Measurements from ENCODE around the gene GABRR1.

The GABRR1 gene

DNA sequence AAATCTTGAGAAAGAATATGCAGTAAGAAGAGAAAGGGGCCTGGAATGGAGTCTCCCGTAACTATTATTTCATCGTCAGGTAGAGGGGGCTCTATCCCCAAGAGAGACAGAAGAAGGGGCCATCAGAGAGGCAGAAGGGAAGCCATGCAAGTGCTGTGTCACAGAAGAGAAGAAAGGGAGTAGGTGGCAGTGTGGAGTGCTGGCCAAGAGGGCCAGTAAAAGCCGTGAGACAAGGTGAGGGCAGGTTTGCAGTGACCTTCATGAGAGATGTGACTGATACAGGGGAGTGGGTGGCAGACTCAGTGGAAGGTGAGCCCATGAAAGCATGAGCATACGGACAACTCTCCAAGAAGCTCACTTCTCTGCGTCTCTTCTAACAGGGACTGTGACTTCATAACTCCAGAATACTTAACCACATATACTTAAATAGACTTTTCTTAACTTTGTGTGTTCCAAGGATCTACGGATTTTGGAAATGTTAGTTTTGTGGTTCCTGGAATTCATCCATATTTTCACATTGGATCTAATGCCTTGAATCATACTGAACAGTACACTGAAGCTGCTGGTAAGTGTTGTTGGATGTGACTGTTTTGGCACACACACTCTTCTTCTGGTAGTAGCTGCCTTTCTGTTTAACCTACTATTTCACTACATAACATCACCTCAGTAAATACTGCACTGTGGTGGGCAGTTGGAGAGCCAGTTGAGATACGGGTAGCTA lies 55.7 kb downstream of the GABRR1 start:
- DNase-seq (ENCODE audit: low spot score): no peak
- in situ Hi-C loops (cut with MboI; ENCODE audit: low sequenced_read_pairs, unreplicated experiment): no loop called here
- TF ChIP-seq, protein P1, sequence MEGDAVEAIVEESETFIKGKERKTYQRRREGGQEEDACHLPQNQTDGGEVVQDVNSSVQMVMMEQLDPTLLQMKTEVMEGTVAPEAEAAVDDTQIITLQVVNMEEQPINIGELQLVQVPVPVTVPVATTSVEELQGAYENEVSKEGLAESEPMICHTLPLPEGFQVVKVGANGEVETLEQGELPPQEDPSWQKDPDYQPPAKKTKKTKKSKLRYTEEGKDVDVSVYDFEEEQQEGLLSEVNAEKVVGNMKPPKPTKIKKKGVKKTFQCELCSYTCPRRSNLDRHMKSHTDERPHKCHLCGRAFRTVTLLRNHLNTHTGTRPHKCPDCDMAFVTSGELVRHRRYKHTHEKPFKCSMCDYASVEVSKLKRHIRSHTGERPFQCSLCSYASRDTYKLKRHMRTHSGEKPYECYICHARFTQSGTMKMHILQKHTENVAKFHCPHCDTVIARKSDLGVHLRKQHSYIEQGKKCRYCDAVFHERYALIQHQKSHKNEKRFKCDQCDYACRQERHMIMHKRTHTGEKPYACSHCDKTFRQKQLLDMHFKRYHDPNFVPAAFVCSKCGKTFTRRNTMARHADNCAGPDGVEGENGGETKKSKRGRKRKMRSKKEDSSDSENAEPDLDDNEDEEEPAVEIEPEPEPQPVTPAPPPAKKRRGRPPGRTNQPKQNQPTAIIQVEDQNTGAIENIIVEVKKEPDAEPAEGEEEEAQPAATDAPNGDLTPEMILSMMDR (IDR thresholded peaks at IDR 0.05; ENCODE audit: borderline replicate concordance, control extremely low read depth, extremely low read depth, insufficient read depth, missing control alignments): no peak

DNA sequence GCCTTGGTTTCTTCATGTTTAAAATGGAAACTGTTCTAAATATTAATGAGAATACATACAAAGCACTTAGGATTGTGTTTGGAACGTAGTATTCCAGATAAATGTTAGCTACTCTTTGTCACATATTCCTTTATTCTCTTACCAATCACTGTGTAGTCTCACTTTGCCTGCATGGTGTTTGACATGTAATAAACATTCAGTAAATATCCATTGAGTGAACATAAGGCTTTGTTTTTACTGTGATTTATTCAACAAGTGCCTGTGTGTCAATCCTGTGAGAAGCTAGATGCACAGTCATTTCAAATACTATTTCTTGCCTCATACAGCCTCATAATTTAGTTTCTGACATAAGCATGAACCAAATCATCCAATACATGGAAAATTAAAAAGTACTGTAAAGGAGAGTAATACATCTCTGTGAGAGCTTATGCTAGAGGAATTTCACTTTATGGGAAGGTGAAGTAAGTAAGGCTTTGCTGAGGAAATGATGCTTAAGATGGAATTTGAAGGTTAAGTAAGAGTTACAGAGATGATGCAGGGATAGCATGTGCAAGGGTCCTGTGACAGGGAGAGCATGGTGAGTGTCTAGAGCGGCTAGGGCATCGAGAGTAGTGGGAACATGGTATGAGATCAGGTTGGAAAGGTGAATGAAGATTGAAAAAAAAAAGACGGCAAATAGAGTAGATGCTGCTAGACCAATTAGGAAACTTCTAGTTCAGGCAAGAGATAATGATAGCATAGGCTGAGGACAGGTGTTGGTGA lies 56.6 kb downstream of the GABRR1 start:
- in situ Hi-C loops (cut with MboI; ENCODE audit: low sequenced_read_pairs, unreplicated experiment): no loop called here
- DNase-seq (ENCODE audit: low spot score): no peak
- TF ChIP-seq, protein P1 (IDR thresholded peaks at IDR 0.05; ENCODE audit: borderline replicate concordance, control extremely low read depth, extremely low read depth, insufficient read depth, missing control alignments): no peak

DNA sequence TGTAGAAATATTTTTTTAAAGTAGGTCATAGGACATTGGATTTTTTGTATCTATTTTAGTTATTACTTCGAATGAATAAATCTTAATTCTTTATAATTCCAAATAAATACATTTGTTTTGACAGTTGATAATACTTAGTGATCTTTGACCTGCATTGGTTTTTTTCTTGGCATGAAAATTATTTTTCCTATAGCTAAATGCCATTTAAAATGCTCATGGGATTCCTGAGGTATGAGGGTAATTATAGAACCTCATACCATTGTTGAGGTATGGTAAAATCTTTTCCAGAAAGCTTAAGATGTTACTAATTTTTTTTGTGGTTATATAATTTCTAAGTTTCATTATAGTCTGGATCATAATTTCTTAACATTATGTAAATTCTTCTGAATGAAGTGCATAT lies 63.0 kb downstream of the GABRR1 start:
- TF ChIP-seq, protein P1 (IDR thresholded peaks at IDR 0.05; ENCODE audit: borderline replicate concordance, control extremely low read depth, extremely low read depth, insufficient read depth, missing control alignments): no peak
- no peak for DNase-seq (ENCODE audit: low spot score)
- in situ Hi-C loops (cut with MboI; ENCODE audit: low sequenced_read_pairs, unreplicated experiment): no loop called here

DNA sequence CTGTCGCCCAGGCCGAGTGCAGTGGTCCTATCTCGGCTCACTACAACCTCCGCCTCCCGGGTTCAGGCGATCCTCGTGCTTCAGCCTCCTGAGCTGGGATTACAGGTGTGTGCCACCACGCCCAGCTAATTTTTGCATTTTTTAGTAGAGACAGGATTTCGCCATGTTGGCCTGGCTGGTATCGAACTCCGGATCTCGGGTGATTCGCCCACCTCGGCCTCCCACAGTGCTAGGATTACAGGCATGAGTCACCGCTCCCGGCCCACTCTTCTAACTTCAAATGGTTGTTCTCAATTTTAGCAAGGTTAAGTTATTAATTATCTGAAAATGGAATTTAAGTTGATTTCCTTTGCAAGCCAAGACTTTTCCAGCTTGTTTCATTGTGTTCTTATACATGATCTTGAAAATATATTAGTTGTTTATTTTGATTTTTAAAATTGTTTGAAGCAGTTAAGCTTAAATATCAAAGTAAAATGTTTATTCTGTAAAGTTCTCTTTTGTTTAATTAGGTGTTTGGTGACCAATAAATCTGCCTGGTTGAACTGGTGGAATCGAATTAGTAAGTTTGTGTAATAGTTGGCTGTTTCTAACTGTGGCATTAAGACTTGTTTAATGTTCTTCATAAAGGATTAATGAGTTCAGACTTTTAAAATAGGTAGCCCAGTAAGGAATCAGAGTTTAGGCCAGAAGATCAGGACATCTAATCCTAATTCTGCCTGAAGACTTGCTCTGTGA lies 69.0 kb downstream of the GABRR1 start:
- in situ Hi-C loops (cut with MboI; ENCODE audit: low sequenced_read_pairs, unreplicated experiment): no loop called here

DNA sequence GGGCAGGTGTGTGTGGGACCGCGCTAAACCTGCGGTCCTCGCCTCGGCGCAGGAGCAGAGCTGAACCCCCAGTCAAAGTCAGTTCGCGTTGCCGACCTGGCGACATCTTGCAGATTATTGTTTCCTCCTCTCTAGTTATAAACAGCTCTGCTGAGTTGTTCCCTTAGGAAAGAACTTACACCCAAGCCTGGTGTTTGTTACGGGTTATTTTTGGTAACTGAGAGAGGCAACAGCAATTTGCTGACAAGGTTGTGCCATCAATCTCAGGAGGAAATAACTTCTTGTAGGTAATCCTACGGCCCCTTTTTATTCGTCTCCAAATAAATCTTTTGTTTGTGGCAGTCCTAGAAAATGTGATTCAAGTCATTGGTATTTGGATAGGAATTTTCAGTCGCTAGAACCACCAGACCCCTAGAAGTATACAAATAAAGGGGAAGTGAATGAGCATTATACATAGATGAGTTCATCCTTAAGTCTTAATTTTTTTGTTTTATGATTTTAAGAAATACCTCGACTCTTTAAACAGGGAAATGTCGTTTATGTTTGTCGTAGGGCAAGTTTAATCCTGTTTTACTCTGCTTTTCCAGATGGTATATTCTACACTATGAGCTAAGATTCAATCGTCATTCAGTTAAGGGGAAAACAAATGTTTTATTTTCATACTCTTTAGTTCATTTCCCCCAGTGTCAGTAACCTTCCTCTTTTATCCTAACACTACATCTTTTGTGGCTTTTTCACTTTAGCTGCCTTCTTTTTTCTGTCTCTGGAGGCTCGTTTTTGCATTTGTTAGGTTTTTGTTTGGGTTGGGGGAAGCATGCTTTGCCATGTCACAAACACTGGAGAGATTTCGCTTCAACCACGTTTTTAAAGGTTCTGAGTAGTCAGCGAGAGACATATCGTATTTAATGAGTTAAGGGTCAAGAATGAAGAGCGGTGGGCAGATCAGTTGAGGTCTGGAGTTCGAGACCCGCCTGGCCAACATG lies 70.1 kb downstream of the GABRR1 start:
- in situ Hi-C loops (cut with MboI; ENCODE audit: low sequenced_read_pairs, unreplicated experiment): no loop called here
- TF ChIP-seq, protein P1 (IDR thresholded peaks at IDR 0.05; ENCODE audit: borderline replicate concordance, control extremely low read depth, extremely low read depth, insufficient read depth, missing control alignments): no peak
- peak; percentile 50 for DNase-seq (ENCODE audit: low spot score)

More for the DNA sequence above, 69.0 kb downstream of the GABRR1 start:
- TF ChIP-seq, protein P1 (IDR thresholded peaks at IDR 0.05; ENCODE audit: borderline replicate concordance, control extremely low read depth, extremely low read depth, insufficient read depth, missing control alignments): no peak
- no peak for DNase-seq (ENCODE audit: low spot score)
